ENCODE results near the gene FGF4. TPM values are rescaled to one million over a fixed set of nuclear protein-coding genes. Genes with fewer than 3 reads are reported as not detected.

The FGF4 gene
- total RNA-seq (2014; rRNA removed): not detected in 2 replicates
- not detected for polyA plus RNA-seq (2012)

- DNase-seq (ENCODE audit: low read depth): no peak
Observed at GRCh38 chr11:69775163-69775755, at the start of gene FGF4. Gene FGF4 (minus strand): TSS chr11:69775341. CDS start chr11:69775084, 257 bp downstream.

- DNase-seq (ENCODE audit: low read depth): no peak
Observed at GRCh38 chr11:69823641-69824265, 48.6 kb upstream of the FGF4 start.

- DNase-seq (ENCODE audit: low read depth): no peak
Observed at GRCh38 chr11:69822676-69823494, 47.7 kb upstream of the FGF4 start.

GRCh38 chr11:69821511-69822040 lies 46.4 kb upstream of the FGF4 start:
- DNase-seq (ENCODE audit: low read depth): no peak

GRCh38 chr11:69820441-69820840 lies 45.3 kb upstream of the FGF4 start:
- DNase-seq (ENCODE audit: low read depth): no peak

- no peak for DNase-seq (ENCODE audit: low read depth)
Observed at GRCh38 chr11:69819541-69820070, 44.5 kb upstream of the FGF4 start.

GRCh38 chr11:69818603-69819441 lies 43.7 kb upstream of the FGF4 start, which contains the start of gene FGF3:
Gene FGF3 (minus strand): TSS chr11:69819416. CDS start chr11:69818933, 483 bp downstream.
- DNase-seq (ENCODE audit: low read depth): no peak

- no peak for DNase-seq (ENCODE audit: low read depth)
Observed at GRCh38 chr11:69818231-69818602, 43.1 kb upstream of the FGF4 start.

GRCh38 chr11:69817265-69818230 lies 42.4 kb upstream of the FGF4 start:
- no peak for DNase-seq (ENCODE audit: low read depth)

GRCh38 chr11:69816671-69817070 lies 41.5 kb upstream of the FGF4 start:
- no peak for DNase-seq (ENCODE audit: low read depth)

GRCh38 chr11:69815973-69816372 lies 40.8 kb upstream of the FGF4 start:
- DNase-seq (ENCODE audit: low read depth): no peak

- no peak for DNase-seq (ENCODE audit: low read depth)
Observed at GRCh38 chr11:69814902-69815301, 39.8 kb upstream of the FGF4 start.

- DNase-seq (ENCODE audit: low read depth): no peak
Observed at GRCh38 chr11:69814411-69814810, 39.3 kb upstream of the FGF4 start.

- DNase-seq (ENCODE audit: low read depth): no peak
Observed at GRCh38 chr11:69813839-69814238, 38.7 kb upstream of the FGF4 start.

- DNase-seq (ENCODE audit: low read depth): no peak
Observed at GRCh38 chr11:69812946-69813345, 37.8 kb upstream of the FGF4 start.

GRCh38 chr11:69812256-69812655 lies 37.1 kb upstream of the FGF4 start:
- DNase-seq (ENCODE audit: low read depth): no peak

GRCh38 chr11:69811431-69811830 lies 36.3 kb upstream of the FGF4 start:
- DNase-seq (ENCODE audit: low read depth): no peak

GRCh38 chr11:69810289-69811118 lies 35.4 kb upstream of the FGF4 start:
- DNase-seq (ENCODE audit: low read depth): no peak

- DNase-seq (ENCODE audit: low read depth): peak; percentile 15
Observed at GRCh38 chr11:69808667-69809086, 33.5 kb upstream of the FGF4 start.

Measured in LHCN-M2 (cell line).